PFSK-1 (cell line): ENCODE data around the gene IL1A.

ENCODE experiments used
- POLR2AphosphoS5 ChIP-seq: IDR thresholded peaks from 2 replicates; pipeline ENCODE4 v1.6.1; 2012; ENCODE audit warnings: low read depth, mild to moderate bottlenecking, control low read depth, low read length, moderate library complexity
- SIN3A ChIP-seq: IDR thresholded peaks from 2 replicates; pipeline ENCODE4 v1.6.1; 2012; ENCODE audit warnings: mild to moderate bottlenecking, low read length, moderate library complexity, borderline replicate concordance; ENCODE audit not compliant: insufficient read depth
- TAF1 ChIP-seq: IDR thresholded peaks from 2 replicates; pipeline ENCODE4 v1.6.1; 2012; ENCODE audit warnings: low read length, control low read depth, borderline replicate concordance; ENCODE audit not compliant: insufficient read depth

- TF ChIP-seq SIN3A (no peak), POLR2AphosphoS5 (no peak), TAF1 (no peak)
These were observed 12.0 kb downstream of the IL1A start for GRCh38 chr2:112772322-112772721.
